HG03439 (cell line): Measurements from ENCODE around the gene ATP5F1D.

Experiments
- ATAC-seq: cut with Tn5 transposase; IDR thresholded peaks from one replicate; pipeline ENCODE4 v1.9.1; 2021; ENCODE audit warnings: mild to moderate bottlenecking, moderate library complexity; ENCODE audit not compliant: unreplicated experiment

Gene ATP5F1D

DNA sequence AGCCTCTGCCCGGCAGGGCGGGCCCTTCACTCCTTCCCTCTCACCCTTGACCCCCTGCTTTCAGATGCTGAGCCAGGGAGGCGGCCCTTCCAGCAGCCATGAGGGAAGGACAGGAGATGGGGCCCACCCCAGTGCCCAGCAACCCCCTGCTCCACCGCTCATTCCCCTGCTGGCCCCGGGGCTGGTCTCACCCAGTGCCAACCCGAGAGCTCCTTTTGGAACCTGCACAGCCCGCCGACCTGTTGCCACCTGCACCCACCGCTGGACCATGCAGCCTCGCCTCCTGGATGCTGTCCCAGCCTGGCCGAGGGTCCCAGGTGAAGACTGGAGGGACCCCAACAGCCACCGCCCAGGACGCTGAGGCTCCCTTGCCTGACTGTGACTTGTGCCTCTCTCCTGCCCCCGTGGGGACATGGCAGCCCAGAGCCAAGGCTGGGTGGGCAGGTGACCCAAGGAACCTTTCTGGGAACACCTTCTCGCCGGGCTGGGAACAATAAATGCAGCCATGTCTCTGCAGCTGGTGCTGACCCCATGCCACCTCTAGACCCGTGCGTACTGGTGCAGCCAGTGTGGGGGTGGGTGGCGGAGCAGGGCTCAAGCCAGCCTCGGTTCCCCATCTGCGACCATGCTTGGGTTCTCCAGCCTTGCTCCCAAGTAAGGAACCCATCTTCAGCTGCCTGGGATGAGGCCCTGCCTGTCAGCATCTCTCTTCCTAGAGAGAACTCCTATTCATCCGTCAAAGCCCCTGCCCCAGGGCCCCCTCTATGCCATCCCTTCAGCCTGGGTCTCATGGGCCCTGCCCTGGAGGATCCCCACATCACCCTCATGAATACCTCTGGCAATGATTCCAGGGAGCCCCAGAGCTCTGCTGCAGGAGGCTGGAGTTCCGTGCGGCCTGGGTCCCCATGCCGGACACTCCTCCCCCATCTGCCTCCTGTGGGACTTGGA lies 37.4 kb downstream of the ATP5F1D start:
- no peak for ATAC-seq

DNA sequence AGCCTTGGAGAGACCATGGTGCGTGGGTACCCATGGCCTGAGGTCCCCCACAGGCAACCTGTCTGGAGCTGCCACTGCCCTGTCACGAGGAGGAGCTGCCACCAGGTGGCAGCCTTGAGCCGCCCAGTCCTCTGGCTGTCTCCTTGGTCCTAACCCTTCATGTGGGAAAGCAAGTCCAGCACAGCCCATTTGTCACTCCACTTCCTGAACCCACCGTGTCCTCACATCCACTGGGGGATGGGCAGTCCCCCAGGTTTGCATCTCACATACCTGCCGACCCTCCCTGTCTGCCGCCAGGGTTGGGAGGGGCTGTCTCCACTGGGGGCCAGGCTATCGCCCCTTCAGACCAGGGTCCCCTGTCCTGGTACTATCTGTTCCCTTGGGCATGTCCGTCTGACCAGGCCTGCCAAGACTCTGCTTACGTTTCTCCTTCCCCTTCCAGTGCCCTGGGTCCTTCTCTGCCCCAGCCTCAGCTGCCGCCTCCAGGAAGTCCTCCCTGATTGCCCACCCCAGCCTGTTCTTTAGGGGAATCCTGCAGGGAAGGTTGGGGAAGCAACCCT lies 38.3 kb downstream of the ATP5F1D start:
- ATAC-seq: no peak

DNA sequence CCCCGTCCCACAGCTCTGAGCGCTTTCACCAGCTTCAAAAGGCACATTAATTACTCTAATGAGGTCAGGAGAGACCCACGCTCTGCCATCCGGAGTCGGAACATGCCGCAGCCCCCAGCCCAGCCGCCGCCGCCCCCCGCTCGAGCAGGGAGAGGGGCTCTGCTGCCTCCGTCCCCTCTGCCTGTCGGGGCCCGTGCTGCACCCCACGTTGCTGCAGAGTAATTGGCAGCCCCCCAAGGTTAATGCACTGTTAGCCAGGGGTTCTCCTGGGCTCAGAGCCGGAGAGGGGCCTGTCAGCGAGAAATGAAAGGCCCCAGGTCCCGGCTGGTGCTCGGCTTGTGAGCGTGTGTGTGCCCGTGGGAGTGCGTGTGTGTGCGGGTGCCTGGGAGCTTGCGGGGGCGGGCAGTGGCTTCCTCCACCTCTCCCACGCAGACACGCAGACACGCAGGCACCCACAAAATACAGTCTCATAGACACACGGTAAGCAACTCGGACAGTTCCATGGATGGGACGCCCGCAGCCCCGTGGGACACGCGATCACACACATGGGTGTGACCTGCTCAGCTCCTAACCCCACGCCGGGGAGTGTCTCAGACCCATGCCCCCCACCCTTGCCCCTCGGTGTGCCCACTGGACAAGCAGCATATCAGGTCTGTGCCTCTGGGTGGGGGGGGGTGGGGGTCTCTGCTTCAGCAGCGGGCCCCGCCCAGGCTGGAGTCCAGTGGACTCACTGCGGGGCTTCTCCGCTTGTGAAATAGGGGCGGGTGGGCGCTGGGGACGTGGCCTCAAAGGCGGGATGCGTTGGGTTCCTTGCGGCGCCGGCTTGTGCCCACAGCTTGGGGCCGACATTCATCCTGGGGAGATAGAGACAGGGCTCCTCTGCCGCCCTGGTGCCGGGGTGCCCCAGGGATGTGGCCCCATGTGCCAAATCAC lies 39.4 kb downstream of the ATP5F1D start:
- ATAC-seq: no peak

DNA sequence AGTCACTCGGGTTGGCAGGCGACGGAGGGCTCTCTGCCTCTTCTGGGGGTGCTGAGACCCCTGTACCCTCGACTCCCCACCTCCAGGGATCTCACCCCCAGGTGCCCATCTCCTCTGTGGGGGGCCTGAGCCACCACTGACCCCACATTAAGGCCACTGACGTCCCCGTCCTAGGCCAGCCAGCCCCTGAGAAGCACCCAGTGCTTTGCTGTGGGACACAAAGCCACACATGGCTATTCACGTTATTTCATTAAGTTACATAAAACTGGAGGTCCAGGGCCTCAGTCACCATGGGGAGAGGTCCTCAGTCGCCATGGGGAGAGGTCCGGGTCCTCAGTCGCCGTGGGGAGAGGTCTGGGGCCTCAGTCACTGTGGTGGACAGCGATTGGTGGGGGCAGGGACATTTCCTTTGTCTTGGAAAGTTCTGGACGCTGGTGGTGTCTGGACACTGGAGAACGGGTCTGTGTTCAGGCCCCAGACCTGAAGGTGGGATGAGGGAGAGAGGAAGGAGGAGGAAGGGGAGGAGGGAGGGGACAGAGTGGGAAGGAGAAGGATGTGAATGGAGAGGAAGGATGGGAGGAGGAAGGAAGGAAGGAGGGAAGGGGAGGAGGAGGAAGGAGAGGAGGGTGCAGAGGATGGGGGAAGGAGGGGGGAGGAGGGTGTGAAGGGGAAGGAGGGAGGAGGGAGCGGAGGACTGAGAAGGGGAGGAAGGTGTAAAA lies 40.2 kb downstream of the ATP5F1D start:
- ATAC-seq: no peak

DNA sequence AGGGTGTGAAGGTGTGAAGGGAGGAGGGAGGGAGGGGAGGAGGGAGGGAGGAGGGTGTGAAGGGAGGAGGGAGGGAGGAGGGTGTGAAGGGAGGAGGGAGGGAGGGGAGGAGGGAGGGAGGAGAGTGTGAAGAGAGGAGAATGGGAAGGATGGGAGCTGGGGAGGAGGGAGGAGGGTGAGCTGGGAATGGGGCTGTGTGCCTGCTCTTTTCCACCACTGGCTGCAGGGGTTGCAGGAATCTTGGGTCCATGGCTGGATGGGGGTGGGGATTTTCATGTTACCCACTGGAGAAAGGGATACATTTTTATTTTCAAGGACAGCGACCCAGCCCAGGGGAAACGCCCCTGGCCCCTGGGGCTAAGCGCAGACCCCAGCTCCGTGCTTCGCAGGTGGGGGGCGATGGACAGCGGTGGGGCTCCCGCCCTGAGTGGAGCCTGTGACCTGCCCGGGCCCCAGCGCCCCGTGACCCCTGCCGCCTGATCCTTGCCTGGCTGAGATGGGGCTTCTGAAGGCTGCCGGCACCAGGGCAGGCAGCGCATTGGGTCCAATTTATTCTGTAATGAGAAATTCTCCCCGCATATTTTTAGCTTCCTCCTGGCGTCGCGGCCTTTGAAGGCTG lies 41.1 kb downstream of the ATP5F1D start:
- ATAC-seq: no peak

DNA sequence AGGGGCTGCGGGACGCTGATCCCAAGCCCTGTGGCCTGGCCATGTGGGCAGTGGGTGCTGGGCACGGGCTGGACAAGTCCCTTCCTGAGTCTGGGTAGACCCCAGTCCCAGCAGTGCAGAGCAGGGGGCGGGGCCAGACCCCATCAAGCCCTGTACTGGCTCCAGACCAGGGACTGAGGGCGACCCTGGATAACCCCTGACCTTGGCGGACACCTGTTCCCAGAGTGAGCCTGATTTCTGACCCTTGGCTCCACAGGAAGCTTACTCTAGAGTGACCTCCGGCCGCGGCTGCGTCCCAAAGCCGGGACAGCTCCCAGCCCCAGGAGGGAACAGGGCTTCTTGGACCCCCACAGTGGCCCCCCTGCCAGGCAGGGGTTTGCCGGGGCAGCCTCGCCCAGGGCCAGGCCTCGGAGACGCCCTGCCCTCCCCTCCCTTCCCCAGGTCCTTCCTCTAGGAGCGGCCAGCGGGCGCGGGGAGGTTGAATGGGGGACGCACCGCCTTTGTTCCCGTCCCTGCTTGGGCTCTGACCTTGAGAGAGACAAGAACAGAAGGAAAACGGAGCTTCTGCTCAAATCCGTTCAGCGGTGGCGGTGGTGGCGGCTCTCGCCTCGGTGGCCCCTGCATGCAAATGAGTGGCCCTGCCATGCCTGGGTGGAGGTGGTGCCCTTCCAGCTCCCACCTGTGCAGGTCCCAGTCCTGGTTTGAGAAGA lies 41.8 kb downstream of the ATP5F1D start:
- ATAC-seq: no peak

DNA sequence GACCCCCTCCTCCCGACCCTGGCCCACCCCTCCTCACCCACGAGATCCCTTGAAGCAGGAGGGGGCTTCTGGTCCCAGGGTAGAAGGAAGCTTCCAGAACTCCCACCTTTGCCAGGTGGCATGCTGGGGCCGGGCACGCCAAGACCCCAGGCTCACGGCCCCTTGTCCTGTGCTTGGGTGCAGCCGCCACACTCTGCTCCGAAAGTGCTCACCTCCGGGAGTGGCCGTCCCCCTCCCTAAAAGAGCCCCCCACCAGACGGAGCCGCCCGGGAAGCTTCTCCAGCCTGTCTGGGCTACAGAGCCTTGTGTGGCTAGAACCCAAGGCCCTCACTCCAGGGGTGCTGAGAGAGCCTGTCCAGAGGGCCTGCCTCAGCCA lies 42.4 kb downstream of the ATP5F1D start:
- ATAC-seq: no peak

DNA sequence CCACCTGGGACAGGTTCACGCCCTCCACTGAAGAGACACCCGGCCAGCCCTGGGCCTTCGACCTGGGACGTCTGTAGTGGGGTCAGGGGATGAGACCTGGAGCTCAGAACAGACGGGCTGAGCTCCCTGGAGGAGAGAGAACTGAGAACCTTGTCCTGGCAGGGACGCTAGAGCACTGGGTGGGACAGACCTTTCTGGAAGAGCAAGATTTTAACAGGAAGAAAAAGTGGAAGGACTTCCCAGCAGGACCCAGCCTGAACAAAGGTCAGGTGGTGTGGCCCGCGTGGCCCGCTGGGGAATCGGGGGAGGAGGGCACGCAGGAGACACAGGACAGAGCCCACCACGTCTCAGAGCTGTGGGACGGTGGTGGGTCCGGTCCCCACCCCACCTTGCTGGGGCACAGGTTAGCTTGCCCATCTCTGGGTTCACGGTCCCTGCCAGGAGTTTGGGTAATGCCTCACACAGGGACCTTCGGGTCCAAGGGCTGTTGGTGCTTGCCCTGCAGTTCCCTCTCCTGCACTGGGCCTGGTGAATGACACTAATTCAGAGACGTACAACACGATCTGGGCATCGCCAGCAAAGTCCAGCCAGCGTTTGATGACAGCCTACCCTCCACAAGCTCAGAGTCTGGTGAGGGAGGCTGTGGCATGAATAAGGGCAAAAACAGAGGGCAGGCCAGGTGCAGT lies 42.9 kb downstream of the ATP5F1D start:
- no peak for ATAC-seq

DNA sequence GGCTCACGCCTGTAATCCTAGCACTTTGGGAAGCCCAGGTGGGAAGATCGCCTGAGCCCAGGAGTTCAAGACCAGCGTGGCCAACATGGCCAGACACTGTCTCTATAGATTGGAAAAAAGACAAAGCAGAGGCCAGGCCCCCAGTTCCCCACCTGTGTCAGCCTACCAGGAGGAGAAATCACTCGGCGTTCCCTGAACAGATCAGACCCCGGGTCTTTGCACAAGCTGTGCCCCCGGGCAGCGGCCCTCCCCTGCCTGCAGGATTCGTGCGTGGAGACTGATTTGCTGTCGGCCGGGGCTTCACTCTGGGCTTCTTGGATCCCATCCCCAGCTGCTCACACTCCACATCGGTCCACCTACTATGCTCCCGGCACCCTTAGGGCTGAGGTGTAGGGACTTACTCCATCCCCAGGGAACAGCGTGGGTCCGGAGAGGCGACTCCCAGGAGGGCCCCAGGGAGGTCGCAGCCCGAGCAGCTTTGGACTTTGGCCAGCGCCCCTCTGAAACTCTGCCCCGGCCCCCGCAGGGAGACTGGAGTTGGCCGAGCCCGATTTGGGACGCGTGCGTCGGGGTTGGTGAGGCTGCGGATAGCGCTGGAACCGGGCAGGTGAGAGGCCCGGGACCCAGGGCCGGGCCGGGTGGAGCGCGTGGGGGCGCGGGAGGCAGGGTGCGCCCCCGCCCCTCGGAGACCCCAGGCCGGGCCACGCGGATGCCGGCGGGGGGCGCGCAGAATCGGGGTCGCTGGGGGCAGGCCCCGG lies 43.6 kb downstream of the ATP5F1D start:
- ATAC-seq: no peak

DNA sequence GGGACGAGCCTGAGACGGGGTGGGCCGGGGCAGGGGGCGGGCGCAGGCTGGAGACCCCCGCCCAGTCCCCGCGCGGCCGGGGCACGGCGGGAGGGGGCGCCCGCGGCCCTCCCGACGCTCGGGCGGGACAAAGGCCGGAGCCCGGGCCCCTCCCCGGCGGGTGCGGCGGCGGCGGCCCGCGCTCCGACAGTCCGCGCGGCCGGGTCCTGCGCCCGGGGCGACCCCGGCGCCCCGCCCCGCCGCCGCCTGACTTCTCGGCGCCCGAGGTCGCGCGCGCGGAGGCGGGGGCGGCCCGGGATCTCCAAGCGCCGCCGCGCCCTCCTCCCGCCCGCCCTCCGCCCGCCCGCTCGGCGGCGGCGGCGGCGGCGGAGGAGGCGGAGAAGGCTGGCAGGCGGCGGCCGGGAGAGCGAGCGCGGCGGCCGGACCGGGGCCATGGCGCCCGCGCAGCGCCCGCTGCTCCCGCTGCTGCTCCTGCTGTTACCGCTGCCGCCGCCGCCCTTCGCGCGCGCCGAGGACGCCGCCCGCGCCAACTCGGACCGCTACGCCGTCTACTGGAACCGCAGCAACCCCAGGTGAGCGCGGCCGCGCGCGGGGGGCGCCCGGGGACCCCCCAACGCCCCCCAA lies 44.3 kb downstream of the ATP5F1D start, which contains the start of gene EFNA2:
Gene EFNA2, plus strand, starts transcription at position 137 of the 624 bp plus-strand sequence. Its CDS starts 296 bp downstream, at position 433.
- ATAC-seq: no peak

DNA sequence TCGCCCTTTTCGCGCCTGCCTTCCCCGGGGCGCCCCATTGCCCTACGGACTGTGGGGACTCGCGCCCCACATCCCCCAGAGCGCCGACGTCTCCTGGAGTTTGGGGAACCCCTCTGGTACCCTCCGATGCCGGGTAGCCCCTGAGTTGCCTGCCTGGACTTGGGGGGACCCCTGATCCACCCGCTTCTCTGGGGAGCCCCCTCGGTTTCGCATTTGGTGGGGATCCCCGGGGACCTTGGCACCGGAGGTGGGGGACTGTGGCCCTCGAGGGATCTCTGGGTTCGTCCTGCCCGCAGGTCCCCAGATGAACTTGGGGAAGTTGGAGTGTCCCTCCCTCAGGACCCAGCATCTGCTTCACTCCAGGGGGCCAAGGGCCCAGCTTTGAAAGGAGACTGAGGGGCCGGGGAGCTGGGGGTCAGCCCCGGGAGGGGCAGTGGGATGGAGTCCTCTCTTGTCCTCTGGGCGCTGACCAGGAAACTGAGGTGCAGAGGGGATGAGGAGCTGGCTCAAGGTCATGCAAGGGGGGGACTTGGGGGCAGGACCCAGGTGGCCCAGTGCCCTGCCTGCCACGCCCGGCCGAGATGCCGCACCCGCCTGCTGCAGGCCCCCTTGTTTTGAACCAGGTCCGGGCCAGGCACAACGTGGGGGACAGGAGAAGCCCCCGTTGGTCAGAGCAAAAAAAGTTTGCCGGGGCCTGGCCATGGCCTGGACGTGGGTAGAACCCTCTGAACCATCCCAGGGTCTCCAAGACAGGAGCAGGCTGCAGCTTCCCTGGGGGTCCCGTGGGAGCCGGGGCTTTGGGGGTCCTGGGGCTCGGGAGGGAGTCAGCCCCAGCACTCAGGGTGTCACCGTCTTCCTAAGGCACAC lies 45.2 kb downstream of the ATP5F1D start:
- ATAC-seq: no peak

DNA sequence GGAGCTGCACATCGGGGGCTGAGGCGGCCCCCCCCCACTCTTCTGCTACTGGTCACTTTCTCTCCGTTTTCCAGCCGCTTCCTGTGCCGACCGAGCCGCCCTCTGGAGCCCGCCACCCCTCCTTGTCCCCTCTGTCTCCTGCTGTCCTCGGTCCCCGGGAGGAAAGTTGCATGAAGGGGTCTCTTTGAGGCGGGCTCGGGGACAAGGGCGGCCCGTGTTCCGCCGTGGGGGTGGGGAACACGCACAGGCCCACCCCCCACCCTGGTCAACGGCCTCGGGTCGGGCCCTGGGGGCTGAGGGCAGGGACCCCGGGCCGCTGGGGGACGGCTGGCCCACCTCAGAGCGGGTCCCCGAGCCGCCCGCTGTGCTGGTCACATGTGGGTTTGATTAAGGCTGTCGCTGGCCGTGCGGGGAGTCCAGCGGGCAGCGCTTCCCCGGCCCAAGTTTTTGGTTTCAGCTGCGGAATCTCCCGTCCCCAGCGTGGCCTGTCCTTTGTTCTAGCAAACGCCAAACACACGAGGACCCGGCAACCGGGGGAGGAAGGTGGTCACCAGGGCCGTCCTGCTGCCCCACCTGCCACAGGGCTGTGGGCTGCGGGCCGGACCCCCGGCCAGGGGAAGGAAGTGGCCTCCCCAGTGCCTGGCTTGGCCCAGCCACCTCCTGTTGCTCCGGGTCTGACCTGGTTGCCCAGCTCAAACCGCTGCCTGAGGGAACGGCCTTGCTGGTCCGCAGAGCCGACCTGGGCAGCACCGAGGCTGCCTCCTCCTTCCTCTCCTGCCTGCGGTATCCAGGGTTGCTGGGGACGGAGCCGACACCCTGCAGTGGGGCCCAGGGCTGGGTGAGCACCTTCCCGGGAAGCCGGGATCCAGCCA lies 46.0 kb downstream of the ATP5F1D start:
- ATAC-seq: no peak

DNA sequence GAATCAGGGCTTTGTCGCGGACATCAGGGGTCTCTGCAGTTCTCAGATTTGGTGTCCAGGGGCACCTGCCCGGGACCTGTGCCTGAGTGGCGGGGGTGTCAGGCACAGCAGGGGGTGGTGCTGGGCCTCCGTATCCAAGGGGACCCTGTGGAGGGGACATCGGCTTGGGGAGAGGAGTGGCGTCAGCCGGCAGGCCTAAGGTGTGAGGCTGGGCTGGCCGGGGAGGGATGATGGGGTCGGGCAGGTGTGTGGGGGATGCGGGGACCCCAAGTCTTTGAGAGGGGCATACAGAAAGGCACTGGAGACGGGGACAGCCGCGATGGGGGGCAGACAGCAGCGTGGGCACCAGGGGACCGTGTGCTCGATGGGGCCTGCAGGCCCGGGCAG lies 46.7 kb downstream of the ATP5F1D start:
- ATAC-seq: no peak

DNA sequence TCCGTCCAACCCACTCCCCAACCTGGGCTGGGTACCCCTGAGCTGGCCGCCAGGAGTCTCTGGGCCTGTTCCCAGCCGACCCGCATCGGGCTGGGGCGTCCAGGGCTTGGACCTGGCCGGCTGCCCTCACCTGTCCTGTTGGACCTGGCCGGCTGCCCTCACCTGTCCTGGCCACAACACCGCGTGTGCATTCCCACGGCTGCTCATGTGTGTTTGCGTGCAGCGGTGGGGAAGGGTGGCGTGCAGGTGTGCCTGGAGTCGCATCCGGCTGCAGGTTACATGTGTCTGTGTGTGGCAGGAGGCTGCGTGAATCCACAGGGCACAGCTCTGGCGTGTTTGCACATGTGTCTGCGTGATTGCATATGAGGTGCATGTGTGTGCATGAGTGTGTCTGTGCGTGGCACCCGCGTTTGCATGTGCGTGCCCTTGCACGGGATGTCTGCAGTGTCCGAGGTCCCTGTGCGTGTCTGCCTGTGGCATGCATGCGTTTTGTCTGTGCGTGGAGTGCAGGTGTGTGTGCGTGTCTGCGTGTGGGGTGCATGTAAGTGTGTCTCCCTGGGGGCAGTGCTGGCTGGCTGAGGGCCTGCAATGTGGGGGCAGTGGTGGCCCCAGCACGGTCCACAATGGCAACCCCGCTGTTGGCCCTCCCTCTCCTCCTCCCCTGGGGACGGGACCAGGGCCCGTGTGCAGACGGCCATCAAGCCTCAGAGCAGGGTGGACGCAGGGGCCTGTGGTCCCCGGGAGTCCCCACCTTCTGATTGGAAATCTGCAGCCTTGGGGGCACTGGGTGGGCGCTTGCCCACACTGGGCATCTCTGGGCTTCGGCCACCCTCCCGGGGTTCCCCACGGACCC lies 47.5 kb downstream of the ATP5F1D start:
- no peak for ATAC-seq

DNA sequence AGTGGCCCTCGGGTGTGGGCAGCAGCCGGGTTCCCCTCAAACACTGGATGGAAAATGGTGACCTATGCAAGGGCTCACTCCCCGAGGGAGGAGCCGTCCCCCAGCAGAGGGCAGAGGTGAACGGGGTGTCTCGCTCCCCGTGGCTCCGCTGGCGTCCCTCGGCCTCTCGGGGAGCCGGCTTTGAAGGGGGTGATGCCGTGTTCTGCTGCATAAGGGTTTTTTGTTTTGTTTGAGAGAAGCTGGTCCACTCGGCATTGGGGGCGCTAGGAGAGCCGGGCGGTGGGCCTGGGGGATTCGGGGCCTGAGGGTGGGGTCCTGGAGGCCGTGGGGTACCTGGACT lies 48.1 kb downstream of the ATP5F1D start:
- no peak for ATAC-seq
